HCT116 (cell line): ENCODE results near the gene FAM81B. TPM values are rescaled to one million over a fixed set of nuclear protein-coding genes. Genes with fewer than 3 reads are reported as not detected.

Experiments used
- ATAC-seq: fragments of 200-7000 bp; cut with Tn5 transposase; 2 replicates; pipeline ENCODE4 v1.9.1; 2020; ENCODE audit warnings: mild to moderate bottlenecking, moderate library complexity
- BruUV-seq: library from RNA; stranded (reverse); fragments of 400-500 nt; replicated peaks from 2 replicates; lab custom pipeline; 2021; lab: Mats Ljungman, UMichigan
- CTCF ChIA-PET: fragments of 300-600 bp; sonication (Branson Sonifier 250); formaldehyde crosslinking; loops from one replicate; lab custom pipeline; 2021; ENCODE audit warnings: antibody characterized with exemption; lab: Charles Lee
- POLR2A ChIA-PET: fragments of 300-600, 350-600 bp; sonication (Branson Sonifier 250); formaldehyde crosslinking; loops from one replicate; lab custom pipeline; 2021; ENCODE audit warnings: antibody characterized with exemption; lab: Charles Lee
- RAD21 ChIA-PET, 2 experiments: fragments of 300-600 bp; sonication (Branson Sonifier 250); formaldehyde crosslinking; loops; one replicate each; lab custom pipeline; 2023; ENCODE audit warnings: low total read pairs in 2 of 2; ENCODE audit not compliant: uncharacterized antibody in 2 of 2, unreplicated experiment in 2 of 2, low non-redundant PET in 1 of 2; lab: Charles Lee
- DNase-seq: peaks from one replicate; pipeline ENCODE4 v3.0.0-alpha.2; 2010; ENCODE audit warnings: low read depth, low spot score
- H2AFZ ChIP-seq: fragments of 200-600 bp; shearing (Covaris generic), sonication (generic); 2 replicates; pipeline ENCODE4 v1.6.1; 2017; ENCODE audit warnings: low read depth, mixed run types, mixed read lengths, antibody characterized with exemption, low read length; ENCODE audit not compliant: poor library complexity, severe bottlenecking
- H3K27ac ChIP-seq: 2 replicates; pipeline ENCODE4 v1.5.1; 2012; ENCODE audit warnings: low read depth, low read length
- H3K27me3 ChIP-seq: fragments of 200-600 bp; sonication (generic); 2 replicates; pipeline ENCODE4 v1.6.1; 2016; ENCODE audit warnings: mixed run types, low read length, mixed read lengths; ENCODE audit not compliant: insufficient read depth
- H3K36me3 ChIP-seq, 2 experiments: fragments of 200-500 bp in 1 of 2; fragments of 200-600 bp in 1 of 2; sonication (Bioruptor generic) in 1 of 2; sonication (generic) in 1 of 2; 2 replicates each; pipeline versions ENCODE4 v1.5.1 to v1.6.1; 2014 to 2016; ENCODE audit warnings: low read length in 2 of 2, inconsistent platforms in 1 of 2, mixed read lengths in 1 of 2, mixed run types in 1 of 2; ENCODE audit not compliant: insufficient read depth in 2 of 2, control insufficient read depth in 1 of 2
- H3K4me1 ChIP-seq, 2 experiments: fragments of 200-600 bp in 1 of 2; sonication (generic) in 1 of 2; 2 replicates each; pipeline versions ENCODE4 v1.5.1 to v1.6.1; 2012 to 2017; ENCODE audit warnings: low read length in 2 of 2, inconsistent platforms in 1 of 2, mild to moderate bottlenecking in 1 of 2, mixed read lengths in 1 of 2, mixed run types in 1 of 2, moderate library complexity in 1 of 2; ENCODE audit not compliant: insufficient read depth in 2 of 2, control insufficient read depth in 1 of 2
- H3K4me2 ChIP-seq: fragments of 200-600 bp; sonication (generic); 2 replicates; pipeline ENCODE4 v1.6.1; 2017; ENCODE audit warnings: mixed run types, low read length, mixed read lengths
- H3K4me3 ChIP-seq, 2 experiments: fragments of 200-600 bp in 1 of 2; sonication (generic) in 1 of 2; replicated peaks in 1 of 2; 2 replicates each; pipeline ENCODE4 v1.5.1; 2011 to 2016; ENCODE audit warnings: low read length in 2 of 2, control low read depth in 1 of 2, low read depth in 1 of 2, mild to moderate bottlenecking in 1 of 2, mixed read lengths in 1 of 2, mixed run types in 1 of 2
- H3K79me2 ChIP-seq: fragments of 200-600 bp; sonication (generic); 2 replicates; pipeline ENCODE4 v1.6.1; 2017; ENCODE audit warnings: mild to moderate bottlenecking, mixed run types, low read length, moderate library complexity, mixed read lengths; ENCODE audit not compliant: insufficient read depth
- H3K9ac ChIP-seq: fragments of 200-600 bp; sonication (generic); 2 replicates; pipeline ENCODE4 v1.6.1; 2016; ENCODE audit warnings: low read length, mixed read lengths
- H3K9me2 ChIP-seq: fragments of 200-600 bp; sonication (generic), shearing (Covaris generic); 2 replicates; pipeline ENCODE4 v1.6.1; 2017; ENCODE audit warnings: mixed run types, mild to moderate bottlenecking, moderate library complexity; ENCODE audit not compliant: insufficient read depth
- H3K9me3 ChIP-seq, 2 experiments: fragments of 200-500 bp in 1 of 2; fragments of 200-600 bp in 1 of 2; sonication (Bioruptor generic) in 1 of 2; sonication (generic) in 1 of 2; 2 replicates each; pipeline ENCODE4 v1.6.1; 2014 to 2017; ENCODE audit warnings: low read length in 2 of 2, mixed read lengths in 2 of 2, inconsistent platforms in 1 of 2, low read depth in 1 of 2, mild to moderate bottlenecking in 1 of 2, mixed run types in 1 of 2, moderate library complexity in 1 of 2; ENCODE audit not compliant: control insufficient read depth in 1 of 2, insufficient read depth in 1 of 2
- H4K20me1 ChIP-seq: fragments of 200-600 bp; sonication (generic), shearing (Covaris generic); 2 replicates; pipeline ENCODE4 v1.6.1; 2017; ENCODE audit warnings: mixed run types, mild to moderate bottlenecking, moderate library complexity; ENCODE audit not compliant: insufficient read depth
- CEBPB ChIP-seq: IDR thresholded peaks from 2 replicates; pipeline ENCODE4 v1.6.1; 2012; ENCODE audit warnings: low read depth
- EGR1 ChIP-seq: IDR thresholded peaks from 2 replicates; pipeline ENCODE4 v1.6.1; 2012; ENCODE audit warnings: low read depth
- ELF1 ChIP-seq: IDR thresholded peaks from 2 replicates; pipeline ENCODE4 v1.6.1; 2012; ENCODE audit warnings: low read depth, borderline replicate concordance
- EZH2 ChIP-seq: fragments of 200-600 bp; sonication (generic); IDR thresholded peaks from 2 replicates; pipeline ENCODE4 v1.6.1; 2017; ENCODE audit warnings: antibody characterized with exemption, mixed run types
- EZH2phosphoT487 ChIP-seq: fragments of 200-600 bp; IDR thresholded peaks from 2 replicates; pipeline ENCODE4 v1.6.1; 2018; ENCODE audit warnings: antibody characterized with exemption, borderline replicate concordance
- FOSL1 ChIP-seq: IDR thresholded peaks from 2 replicates; pipeline ENCODE4 v1.6.1; 2012; ENCODE audit warnings: low read depth
- JUND ChIP-seq: IDR thresholded peaks from 2 replicates; pipeline ENCODE4 v1.6.1; 2012
- POLR2A ChIP-seq: IDR thresholded peaks from 2 replicates; pipeline ENCODE4 v1.7.0; 2011; ENCODE audit warnings: borderline replicate concordance; ENCODE audit not compliant: insufficient read depth, insufficient read length; ENCODE audit errors: extremely low read depth
- POLR2AphosphoS5 ChIP-seq: IDR thresholded peaks from 2 replicates; pipeline ENCODE4 v1.6.1; 2011; ENCODE audit warnings: mild to moderate bottlenecking, low read depth, low read length, moderate library complexity
- RAD21 ChIP-seq: IDR thresholded peaks from 2 replicates; pipeline ENCODE4 v1.6.1; 2012; ENCODE audit warnings: low read depth, mild to moderate bottlenecking
- SIN3A ChIP-seq: IDR thresholded peaks from 2 replicates; pipeline ENCODE4 v1.6.1; 2012; ENCODE audit warnings: low read depth
- SP1 ChIP-seq: IDR thresholded peaks from 2 replicates; pipeline ENCODE4 v1.6.1; 2012; ENCODE audit warnings: low read depth
- TCF7L2 ChIP-seq: IDR thresholded peaks from 2 replicates; pipeline ENCODE4 v1.7.0; 2011; ENCODE audit warnings: borderline replicate concordance, inconsistent platforms; ENCODE audit not compliant: insufficient read depth, insufficient read length; ENCODE audit errors: extremely low read depth
- YY1 ChIP-seq: IDR thresholded peaks from 2 replicates; pipeline ENCODE4 v1.6.1; 2011; ENCODE audit warnings: low read length, low read depth, moderate library complexity, mild to moderate bottlenecking; ENCODE audit not compliant: insufficient replicate concordance; ENCODE audit errors: extremely low read depth
- intact Hi-C: fragments of 100-400 bp; cut with micrococcal nuclease; formaldehyde crosslinking; loops from 2 replicates; pipeline ENCODE4 v1.10.0; 2022
- total RNA-seq: library from RNA; stranded (reverse); gene quantifications from one replicate; pipeline ENCODE4 v1.2.1, GENCODE V29; 2021; ENCODE audit not compliant: unreplicated experiment
- TF ChIP-seq, protein P1 (sequence below): IDR thresholded peaks from 2 replicates; pipeline ENCODE4 v1.6.1; 2012; ENCODE audit warnings: low read depth
- TF ChIP-seq, protein P2 (sequence below): IDR thresholded peaks from 2 replicates; pipeline ENCODE4 v1.6.1; 2012
- TF ChIP-seq, protein P3 (sequence below): IDR thresholded peaks from 2 replicates; pipeline ENCODE4 v1.6.1; 2012
- TF ChIP-seq, protein P4 (sequence below), 3 experiments: fragments of 200-600 bp in 1 of 3; sonication (generic) in 1 of 3; IDR thresholded peaks in 2 of 3; conservative IDR thresholded peaks in 1 of 3; 2 replicates each; pipeline ENCODE4 v1.5.1; 2012 to 2017; ENCODE audit warnings: low read depth in 2 of 3, low read length in 2 of 3, antibody characterized with exemption in 1 of 3, borderline replicate concordance in 1 of 3, control low read depth in 1 of 3, mild to moderate bottlenecking in 1 of 3, mixed read lengths in 1 of 3, mixed run types in 1 of 3, moderate library complexity in 1 of 3; ENCODE audit not compliant: insufficient read depth in 1 of 3

The FAM81B gene
- total RNA-seq, 1 experiment from 2014 or later = not detected

DNA sequence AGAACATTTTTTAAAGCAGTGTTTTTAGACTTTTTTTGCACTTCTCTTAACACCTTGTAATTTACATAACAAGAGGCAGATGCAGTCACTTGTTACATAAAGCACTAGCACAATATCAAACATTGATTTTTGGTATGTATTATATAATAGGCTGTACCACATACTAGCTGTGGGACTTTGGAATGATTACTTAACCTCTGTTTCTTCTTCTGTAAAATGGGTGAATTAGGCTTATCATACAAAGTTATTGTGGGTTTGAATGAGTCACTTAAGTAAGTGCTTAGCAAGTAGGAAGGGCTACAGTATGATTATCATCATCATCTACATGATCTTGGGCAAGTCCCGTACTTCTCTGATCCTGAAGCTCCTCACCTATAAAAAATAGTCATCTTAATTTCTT is 2.1 kb downstream of the FAM81B start:
- CTCF ChIA-PET = no interaction called here
- Histone ChIP-seq H3K4me2 (no peak overlapping the region), H3K4me1 (no peaks in the 10 kb centered on the region), H3K27ac (no peak overlapping the region), H2AFZ (peak overlapping the region; percentile 55), H3K9me3 (no peaks in the 10 kb centered on the region), H3K9ac (no peak overlapping the region), H3K9me2 (no peaks in the 10 kb centered on the region), H3K4me3 (no peak overlapping the region), H3K27me3 (no peaks in the 10 kb centered on the region), H3K36me3 (no peaks in the 10 kb centered on the region), H3K79me2 (no peaks in the 10 kb centered on the region)
- intact Hi-C loops = no loop called here
- DNase-seq (no peak), ATAC-seq (no peak)
- no TSS peak for BruUV-seq
- POLR2A ChIA-PET = no interaction called here
- RAD21 ChIA-PET = no interaction called here
- TF ChIP-seq, protein P1, sequence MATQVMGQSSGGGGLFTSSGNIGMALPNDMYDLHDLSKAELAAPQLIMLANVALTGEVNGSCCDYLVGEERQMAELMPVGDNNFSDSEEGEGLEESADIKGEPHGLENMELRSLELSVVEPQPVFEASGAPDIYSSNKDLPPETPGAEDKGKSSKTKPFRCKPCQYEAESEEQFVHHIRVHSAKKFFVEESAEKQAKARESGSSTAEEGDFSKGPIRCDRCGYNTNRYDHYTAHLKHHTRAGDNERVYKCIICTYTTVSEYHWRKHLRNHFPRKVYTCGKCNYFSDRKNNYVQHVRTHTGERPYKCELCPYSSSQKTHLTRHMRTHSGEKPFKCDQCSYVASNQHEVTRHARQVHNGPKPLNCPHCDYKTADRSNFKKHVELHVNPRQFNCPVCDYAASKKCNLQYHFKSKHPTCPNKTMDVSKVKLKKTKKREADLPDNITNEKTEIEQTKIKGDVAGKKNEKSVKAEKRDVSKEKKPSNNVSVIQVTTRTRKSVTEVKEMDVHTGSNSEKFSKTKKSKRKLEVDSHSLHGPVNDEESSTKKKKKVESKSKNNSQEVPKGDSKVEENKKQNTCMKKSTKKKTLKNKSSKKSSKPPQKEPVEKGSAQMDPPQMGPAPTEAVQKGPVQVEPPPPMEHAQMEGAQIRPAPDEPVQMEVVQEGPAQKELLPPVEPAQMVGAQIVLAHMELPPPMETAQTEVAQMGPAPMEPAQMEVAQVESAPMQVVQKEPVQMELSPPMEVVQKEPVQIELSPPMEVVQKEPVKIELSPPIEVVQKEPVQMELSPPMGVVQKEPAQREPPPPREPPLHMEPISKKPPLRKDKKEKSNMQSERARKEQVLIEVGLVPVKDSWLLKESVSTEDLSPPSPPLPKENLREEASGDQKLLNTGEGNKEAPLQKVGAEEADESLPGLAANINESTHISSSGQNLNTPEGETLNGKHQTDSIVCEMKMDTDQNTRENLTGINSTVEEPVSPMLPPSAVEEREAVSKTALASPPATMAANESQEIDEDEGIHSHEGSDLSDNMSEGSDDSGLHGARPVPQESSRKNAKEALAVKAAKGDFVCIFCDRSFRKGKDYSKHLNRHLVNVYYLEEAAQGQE = no peak
- no peak for TF ChIP-seq SIN3A
- no peak for TF ChIP-seq POLR2A
- TF ChIP-seq, protein P2, sequence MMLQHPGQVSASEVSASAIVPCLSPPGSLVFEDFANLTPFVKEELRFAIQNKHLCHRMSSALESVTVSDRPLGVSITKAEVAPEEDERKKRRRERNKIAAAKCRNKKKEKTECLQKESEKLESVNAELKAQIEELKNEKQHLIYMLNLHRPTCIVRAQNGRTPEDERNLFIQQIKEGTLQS = no peak
- TF ChIP-seq TCF7L2 = no peak
- no peak for TF ChIP-seq JUND
- TF ChIP-seq CEBPB = no peak
- TF ChIP-seq EGR1 = no peak
- TF ChIP-seq, protein P3, sequence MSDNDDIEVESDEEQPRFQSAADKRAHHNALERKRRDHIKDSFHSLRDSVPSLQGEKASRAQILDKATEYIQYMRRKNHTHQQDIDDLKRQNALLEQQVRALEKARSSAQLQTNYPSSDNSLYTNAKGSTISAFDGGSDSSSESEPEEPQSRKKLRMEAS = no peak
- no peak for TF ChIP-seq RAD21
- no peak for TF ChIP-seq EZH2
- TF ChIP-seq, protein P4, sequence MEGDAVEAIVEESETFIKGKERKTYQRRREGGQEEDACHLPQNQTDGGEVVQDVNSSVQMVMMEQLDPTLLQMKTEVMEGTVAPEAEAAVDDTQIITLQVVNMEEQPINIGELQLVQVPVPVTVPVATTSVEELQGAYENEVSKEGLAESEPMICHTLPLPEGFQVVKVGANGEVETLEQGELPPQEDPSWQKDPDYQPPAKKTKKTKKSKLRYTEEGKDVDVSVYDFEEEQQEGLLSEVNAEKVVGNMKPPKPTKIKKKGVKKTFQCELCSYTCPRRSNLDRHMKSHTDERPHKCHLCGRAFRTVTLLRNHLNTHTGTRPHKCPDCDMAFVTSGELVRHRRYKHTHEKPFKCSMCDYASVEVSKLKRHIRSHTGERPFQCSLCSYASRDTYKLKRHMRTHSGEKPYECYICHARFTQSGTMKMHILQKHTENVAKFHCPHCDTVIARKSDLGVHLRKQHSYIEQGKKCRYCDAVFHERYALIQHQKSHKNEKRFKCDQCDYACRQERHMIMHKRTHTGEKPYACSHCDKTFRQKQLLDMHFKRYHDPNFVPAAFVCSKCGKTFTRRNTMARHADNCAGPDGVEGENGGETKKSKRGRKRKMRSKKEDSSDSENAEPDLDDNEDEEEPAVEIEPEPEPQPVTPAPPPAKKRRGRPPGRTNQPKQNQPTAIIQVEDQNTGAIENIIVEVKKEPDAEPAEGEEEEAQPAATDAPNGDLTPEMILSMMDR (IDR thresholded peaks at IDR 0.05 in 2 of 3, conservative IDR thresholded peaks at IDR 0.05 in 1 of 3; ENCODE audit: borderline replicate concordance in 1 of 3, insufficient read depth in 1 of 3, low read depth in 2 of 3, low read length in 2 of 3) = no peak
- no peak for TF ChIP-seq EZH2phosphoT487
- no peak for TF ChIP-seq FOSL1
- no peak for TF ChIP-seq SP1
- no peak for TF ChIP-seq ELF1
- no peak for TF ChIP-seq YY1
- TF ChIP-seq POLR2AphosphoS5 = no peak
- TF ChIP-seq, all 23 proteins: peak for 0
- H4K20me1 ChIP-seq = no peaks in the 10 kb centered on the region
